ENCODE measurements around the gene RPL7L1. TPM values are rescaled to one million over a fixed set of nuclear protein-coding genes. Genes with fewer than 3 reads are reported as not detected.
A peak's percentile ranks its signal among the peaks of the same experiment; 100 is the strongest.

Gene RPL7L1
- total and polyA plus RNA-seq, 2 of the 13 experiments (the other 11 are each of a cell fraction or from before 2014, with no cell fraction given) = 51.6 to 179 TPM

DNA sequence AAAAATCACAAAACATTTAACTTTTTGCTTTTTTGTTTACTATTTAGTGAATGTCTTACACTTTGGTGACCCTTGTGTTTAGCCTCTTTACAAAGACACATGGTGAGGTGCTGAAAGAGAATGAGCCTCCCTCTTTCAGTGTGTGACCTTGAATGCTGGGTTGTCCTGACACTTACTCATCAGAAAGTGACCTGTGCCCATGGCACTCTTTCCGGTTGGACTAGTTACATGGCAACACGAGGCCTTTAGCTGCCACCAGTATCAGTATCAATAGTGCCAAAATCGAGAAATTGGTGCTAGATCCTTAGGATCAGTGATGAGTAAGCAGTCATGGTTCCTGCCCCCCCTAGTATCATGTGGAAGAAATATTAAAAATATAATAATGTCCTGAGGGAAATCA is 1.7 kb upstream of the RPL7L1 start (continued):
- no peak for TF ChIP-seq ZNF816 (CRISPR knock-in tag; IDR thresholded peaks at IDR 0.05; ENCODE audit: borderline replicate concordance)
- no peak for TF ChIP-seq SPEN (CRISPR knock-in tag; IDR thresholded peaks at IDR 0.05; ENCODE audit: low read depth)
- no peak for TF ChIP-seq EEA1 (CRISPR knock-in tag; IDR thresholded peaks at IDR 0.05; ENCODE audit: borderline replicate concordance)
- TF ChIP-seq ZNF615 (CRISPR knock-in tag; IDR thresholded peaks at IDR 0.05; ENCODE audit: borderline replicate concordance) = no peak
- no peak for TF ChIP-seq ZNF468 (CRISPR knock-in tag; IDR thresholded peaks at IDR 0.05)
- no peak for TF ChIP-seq ZNF773 (CRISPR knock-in tag; IDR thresholded peaks at IDR 0.05; ENCODE audit: borderline replicate concordance)
- no peak for TF ChIP-seq ZNF160 (CRISPR knock-in tag; IDR thresholded peaks at IDR 0.05)
- TF ChIP-seq ZBTB43 (CRISPR knock-in tag; conservative IDR thresholded peaks at IDR 0.05) = no peak
- no peak for TF ChIP-seq NFIB (CRISPR knock-in tag; IDR thresholded peaks at IDR 0.05; ENCODE audit: borderline replicate concordance)
- TF ChIP-seq, protein P1, sequence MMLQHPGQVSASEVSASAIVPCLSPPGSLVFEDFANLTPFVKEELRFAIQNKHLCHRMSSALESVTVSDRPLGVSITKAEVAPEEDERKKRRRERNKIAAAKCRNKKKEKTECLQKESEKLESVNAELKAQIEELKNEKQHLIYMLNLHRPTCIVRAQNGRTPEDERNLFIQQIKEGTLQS (CRISPR knock-in tag; IDR thresholded peaks at IDR 0.05) = 0 out of 2 replicates have a peak, but pooled peaks have one; percentile 54
- TF ChIP-seq REPIN1 (CRISPR knock-in tag; IDR thresholded peaks at IDR 0.05; ENCODE audit: borderline replicate concordance, low read depth) = no peak
- no peak for TF ChIP-seq REXO4 (CRISPR knock-in tag; IDR thresholded peaks at IDR 0.05; ENCODE audit: borderline replicate concordance)
- 0 out of 2 replicates have a peak, but pooled peaks have one; percentile 12 for TF ChIP-seq CREM (IDR thresholded peaks at IDR 0.05)
- no peak for TF ChIP-seq CREM (CRISPR knock-in tag; IDR thresholded peaks at IDR 0.05)
- TF ChIP-seq KIAA2018 (CRISPR knock-in tag; IDR thresholded peaks at IDR 0.05; ENCODE audit: borderline replicate concordance) = no peak
- TF ChIP-seq CBX1 (IDR thresholded peaks at IDR 0.05; ENCODE audit: low read depth) = no peak
- no peak for TF ChIP-seq ZNF761 (CRISPR knock-in tag; conservative IDR thresholded peaks at IDR 0.05)
- TF ChIP-seq HDAC1 (CRISPR knock-in tag; IDR thresholded peaks at IDR 0.05) = peak; percentile 60
- TF ChIP-seq PAX8 (CRISPR knock-in tag; IDR thresholded peaks at IDR 0.05; ENCODE audit: borderline replicate concordance) = no peak
- TF ChIP-seq, protein P2, sequence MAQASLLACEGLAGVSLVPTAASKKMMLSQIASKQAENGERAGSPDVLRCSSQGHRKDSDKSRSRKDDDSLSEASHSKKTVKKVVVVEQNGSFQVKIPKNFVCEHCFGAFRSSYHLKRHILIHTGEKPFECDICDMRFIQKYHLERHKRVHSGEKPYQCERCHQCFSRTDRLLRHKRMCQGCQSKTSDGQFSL (CRISPR knock-in tag; IDR thresholded peaks at IDR 0.05) = no peak
- no peak for TF ChIP-seq GZF1 (CRISPR knock-in tag; IDR thresholded peaks at IDR 0.05)
- TF ChIP-seq ERF (CRISPR knock-in tag; IDR thresholded peaks at IDR 0.05) = peak; percentile 65; the same call in 1 of the 2 replicates
